Endothelial cell of umbilical vein (primary cell): ENCODE data around the gene BABAM2.

Experiments used
- CTCF ChIP-seq, 2 donors: IDR thresholded peaks; 1 replicate in 1 of 2; 2 replicates in 1 of 2; pipeline ENCODE4 v1.5.1; 2011; ENCODE audit warnings: low read length in 2 of 2, mild to moderate bottlenecking in 2 of 2, moderate library complexity in 2 of 2, control low read depth in 1 of 2, inconsistent platforms in 1 of 2, low read depth in 1 of 2; ENCODE audit not compliant: insufficient read depth in 1 of 2; ENCODE audit errors: extremely low read depth in 1 of 2
- EZH2 ChIP-seq: IDR thresholded peaks from 2 replicates; pipeline ENCODE4 v1.6.1; 2012; ENCODE audit warnings: borderline replicate concordance, low read depth, mild to moderate bottlenecking, moderate library complexity, low read length, inconsistent platforms; ENCODE audit not compliant: severe bottlenecking
- FOS ChIP-seq: IDR thresholded peaks from 2 replicates; pipeline ENCODE4 v1.6.1; 2011; ENCODE audit warnings: mild to moderate bottlenecking, low read length, moderate library complexity, borderline replicate concordance; ENCODE audit not compliant: insufficient read depth
- GATA2 ChIP-seq: IDR thresholded peaks from 2 replicates; pipeline ENCODE4 v1.7.0; 2011; ENCODE audit warnings: low read depth, mild to moderate bottlenecking, moderate library complexity, mixed read lengths, low read length; ENCODE audit not compliant: insufficient read length, insufficient read depth
- JUN ChIP-seq: IDR thresholded peaks from 2 replicates; pipeline ENCODE4 v1.6.1; 2011; ENCODE audit warnings: borderline replicate concordance, low read depth; ENCODE audit not compliant: insufficient read length, insufficient read depth
- MAX ChIP-seq: IDR thresholded peaks from 2 replicates; pipeline ENCODE4 v1.6.1; 2011; ENCODE audit not compliant: insufficient read depth, insufficient read length
- MYC ChIP-seq: IDR thresholded peaks from one replicate; pipeline ENCODE4 v1.6.1; 2011; ENCODE audit warnings: mild to moderate bottlenecking, low read depth, low read length
- POLR2A ChIP-seq: IDR thresholded peaks from 2 replicates; pipeline ENCODE4 v1.6.1; 2012; ENCODE audit warnings: low read depth, mild to moderate bottlenecking, control low read depth, low read length
- POLR2AphosphoS5 ChIP-seq: IDR thresholded peaks from 2 replicates; pipeline ENCODE4 v1.6.1; 2012; ENCODE audit warnings: low read depth, mild to moderate bottlenecking, control low read depth, low read length, moderate library complexity; ENCODE audit not compliant: insufficient read depth

GRCh38 chr2:27989149-27989548 lies 98.6 kb downstream of the BABAM2 start:
- TF ChIP-seq CTCF (IDR thresholded peaks at IDR 0.05; ENCODE audit: extremely low read depth in 1 of 2, insufficient read depth in 1 of 2, low read depth in 1 of 2, low read length in 2 of 2) = no peak
- no peak for TF ChIP-seq MAX
- no peak for TF ChIP-seq POLR2A
- no peak for TF ChIP-seq EZH2
- TF ChIP-seq FOS = no peak
- TF ChIP-seq POLR2AphosphoS5 = no peak
- TF ChIP-seq JUN = no peak
- TF ChIP-seq MYC = no peak
- TF ChIP-seq GATA2 = no peak
